HG03103 (cell line): ENCODE data around the gene GALNTL6.

Source experiments
- ATAC-seq: cut with Tn5 transposase; IDR thresholded peaks from one replicate; pipeline ENCODE4 v1.9.1; 2021; ENCODE audit warnings: low read depth; ENCODE audit not compliant: unreplicated experiment

Gene GALNTL6

GRCh38 chr4:171983935-171984805 lies 171.0 kb downstream of the GALNTL6 start:
- no peak for ATAC-seq

DNA sequence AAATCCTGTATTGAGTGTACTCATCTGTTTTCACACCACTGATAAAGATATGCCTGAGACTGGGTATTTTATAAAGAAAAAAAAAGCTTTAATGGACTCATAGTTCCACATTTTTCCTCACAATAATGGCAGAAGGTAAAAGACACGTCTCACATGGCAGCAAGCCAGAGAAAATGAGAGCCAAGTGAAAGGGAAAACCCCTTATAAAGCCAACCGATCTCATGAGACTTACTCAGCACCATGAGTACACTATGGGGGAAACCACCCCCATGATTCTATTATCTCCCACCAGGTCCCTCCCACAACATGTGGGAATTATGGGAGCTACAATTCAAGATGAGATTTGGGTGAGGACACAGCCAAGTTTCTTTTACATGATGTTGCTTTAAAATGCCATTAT lies 171.9 kb downstream of the GALNTL6 start:
- ATAC-seq, result no peak

DNA sequence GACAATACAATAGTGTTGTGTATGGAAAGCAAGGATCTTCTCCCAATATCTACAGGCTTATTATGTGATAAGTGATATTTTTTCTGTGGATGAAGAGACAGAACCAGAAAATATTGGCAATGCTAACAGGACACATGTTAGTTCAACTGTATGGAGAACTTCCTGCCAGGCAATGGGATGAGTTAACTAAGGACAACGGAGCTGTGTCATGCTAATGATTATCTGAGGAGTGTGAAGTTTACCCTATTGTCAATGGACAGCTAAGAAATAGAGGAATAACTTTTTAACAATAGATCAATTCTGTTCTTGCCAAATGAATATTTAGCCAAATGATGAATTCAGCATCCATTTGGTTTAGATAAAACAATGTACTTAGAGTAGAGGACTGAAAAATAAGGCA lies 180.0 kb downstream of the GALNTL6 start:
- ATAC-seq, result no peak

- no peak for ATAC-seq
Observed at GRCh38 chr4:172007889-172008288, 194.7 kb downstream of the GALNTL6 start.

- no peak for ATAC-seq
Observed at GRCh38 chr4:172009446-172010230, 196.4 kb downstream of the GALNTL6 start.

- no peak for ATAC-seq
Observed at GRCh38 chr4:172011196-172011595, 198.0 kb downstream of the GALNTL6 start.

GRCh38 chr4:172018358-172018757 lies 205.2 kb downstream of the GALNTL6 start:
- ATAC-seq, result no peak

DNA sequence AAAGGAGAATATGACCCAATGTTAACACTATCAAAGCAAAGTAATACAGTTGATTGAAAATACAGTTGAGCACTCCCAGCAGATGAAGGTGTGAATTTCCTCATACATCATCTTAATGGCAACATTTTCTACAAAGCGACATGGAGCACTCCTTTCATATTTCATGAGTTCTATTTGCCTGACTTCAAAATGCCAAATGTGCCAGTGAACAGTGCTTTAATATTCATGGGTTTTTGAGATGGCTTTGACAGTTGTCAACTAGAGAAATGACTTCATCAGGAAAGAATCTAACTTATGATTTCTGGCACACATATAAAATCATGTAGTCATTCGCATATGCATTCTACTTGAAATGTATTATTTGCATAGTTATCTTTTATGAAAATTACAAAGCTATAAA lies 222.4 kb downstream of the GALNTL6 start:
- no peak for ATAC-seq

DNA sequence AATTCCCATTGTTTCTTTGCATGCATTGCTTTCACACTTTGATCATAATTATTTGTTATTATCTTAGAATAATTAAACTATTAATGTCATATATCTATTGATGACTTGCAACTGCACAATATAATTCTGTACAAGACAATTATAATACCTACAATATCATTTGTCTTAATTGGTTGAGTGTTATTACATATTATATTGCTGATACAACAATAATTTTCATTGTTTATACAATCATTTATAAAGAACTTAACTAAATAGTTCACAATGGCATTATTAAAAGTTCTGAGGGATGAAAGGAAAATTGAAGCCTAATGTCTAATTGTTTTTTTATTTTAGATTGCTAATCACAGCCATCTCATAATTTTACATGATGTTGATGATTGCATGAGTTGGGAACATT lies 227.6 kb downstream of the GALNTL6 start:
- no peak for ATAC-seq

GRCh38 chr4:172042714-172043114 lies 229.5 kb downstream of the GALNTL6 start:
- ATAC-seq, result no peak

DNA sequence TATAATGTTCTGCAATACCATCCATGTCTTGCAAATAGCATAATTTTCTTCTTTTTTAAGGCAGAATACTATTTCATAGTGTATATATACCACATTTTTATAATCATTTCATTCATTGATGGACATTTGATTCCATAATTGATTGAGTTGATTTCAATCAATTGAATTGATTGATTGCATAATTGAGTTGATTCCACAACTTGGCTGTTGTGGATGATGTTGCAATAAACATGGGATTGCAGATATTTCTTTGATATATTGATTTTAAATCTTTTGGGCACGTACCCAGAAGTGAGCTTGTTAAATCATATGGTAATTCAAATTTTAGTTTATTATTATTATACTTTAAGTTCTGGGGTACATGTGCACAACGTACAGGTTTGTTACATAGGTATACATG lies 232.8 kb downstream of the GALNTL6 start:
- ATAC-seq, result no peak

DNA sequence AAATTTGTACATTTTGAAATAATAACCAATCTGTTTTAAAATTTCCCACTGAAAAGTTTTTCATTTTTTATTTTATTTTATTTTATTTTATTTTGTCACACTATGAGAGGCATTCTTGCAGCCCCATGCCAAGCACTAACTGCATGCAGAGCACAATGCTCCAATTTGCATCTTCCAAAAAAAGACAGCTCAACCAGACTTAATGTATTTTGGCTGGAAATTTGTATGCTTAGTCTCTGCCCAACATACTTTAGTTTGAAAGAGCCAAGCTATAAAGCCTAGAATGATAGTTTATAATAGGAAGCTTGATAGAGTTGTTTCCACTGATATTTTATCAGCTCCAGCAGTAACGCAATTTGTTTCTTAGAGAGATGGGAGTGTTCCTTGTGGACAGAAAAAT lies 235.5 kb downstream of the GALNTL6 start:
- no peak for ATAC-seq

GRCh38 chr4:172050911-172051310 lies 237.7 kb downstream of the GALNTL6 start:
- ATAC-seq, result no peak

GRCh38 chr4:172055046-172055445 lies 241.8 kb downstream of the GALNTL6 start:
- ATAC-seq, result peak; percentile 75

DNA sequence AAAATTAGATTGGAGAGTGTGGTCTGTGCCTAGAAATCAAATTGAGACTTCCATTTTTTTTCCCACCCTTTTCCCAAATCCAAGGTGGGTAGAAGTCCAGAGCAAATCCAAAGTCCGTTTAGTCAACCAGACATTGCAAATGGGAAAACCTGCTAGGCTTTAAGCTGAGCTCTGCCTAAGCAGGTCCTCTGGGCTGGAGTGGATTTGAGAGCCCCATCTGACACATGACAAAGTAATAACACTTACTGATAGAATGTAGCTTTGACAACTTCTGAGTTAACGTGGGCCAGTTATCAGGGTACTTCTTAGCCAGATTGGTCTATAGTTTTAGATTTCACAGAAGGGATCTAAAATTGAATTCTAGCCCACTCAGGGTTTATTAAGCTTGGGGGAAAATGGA lies 242.3 kb downstream of the GALNTL6 start:
- ATAC-seq, result peak; percentile 14

GRCh38 chr4:172061204-172061603 lies 248.0 kb downstream of the GALNTL6 start:
- no peak for ATAC-seq

DNA sequence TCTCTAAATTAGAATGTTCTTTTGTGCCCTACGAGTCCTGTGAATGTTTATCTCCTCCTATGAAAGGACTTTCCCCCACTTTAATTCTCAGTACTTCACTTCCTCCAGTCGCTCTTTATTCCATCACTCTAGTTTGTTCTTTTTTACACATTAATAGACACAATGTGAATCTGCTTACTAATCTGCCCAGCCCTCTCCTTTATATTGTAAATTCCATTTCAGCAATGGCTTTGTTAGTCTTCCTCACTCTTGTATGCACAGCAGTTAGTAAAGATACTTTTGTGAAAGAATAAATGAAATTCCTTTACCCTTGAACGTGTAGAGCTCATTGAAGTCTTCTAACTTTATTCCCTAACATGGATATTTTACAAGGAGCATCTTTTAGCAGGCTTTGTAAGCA lies 255.3 kb downstream of the GALNTL6 start:
- no peak for ATAC-seq

DNA sequence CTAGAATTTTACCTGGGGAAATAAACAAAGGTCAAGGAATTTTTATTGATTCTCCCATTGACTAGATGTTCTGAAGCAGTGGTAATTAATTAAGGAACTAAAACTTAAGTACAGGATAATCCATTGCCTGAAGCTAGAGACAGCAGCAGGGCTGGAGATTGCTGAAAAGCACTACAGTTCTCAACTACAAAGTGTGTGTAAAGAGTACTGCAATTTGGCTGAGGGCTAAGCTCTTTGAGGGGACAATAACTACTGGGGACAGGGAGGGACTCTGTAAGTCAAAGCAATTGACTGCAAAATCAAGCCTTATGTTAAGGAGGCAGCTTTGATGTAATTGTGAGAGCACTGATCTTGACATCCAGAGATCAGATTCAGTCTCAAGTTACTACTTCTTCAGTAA lies 260.4 kb downstream of the GALNTL6 start:
- ATAC-seq, result no peak

DNA sequence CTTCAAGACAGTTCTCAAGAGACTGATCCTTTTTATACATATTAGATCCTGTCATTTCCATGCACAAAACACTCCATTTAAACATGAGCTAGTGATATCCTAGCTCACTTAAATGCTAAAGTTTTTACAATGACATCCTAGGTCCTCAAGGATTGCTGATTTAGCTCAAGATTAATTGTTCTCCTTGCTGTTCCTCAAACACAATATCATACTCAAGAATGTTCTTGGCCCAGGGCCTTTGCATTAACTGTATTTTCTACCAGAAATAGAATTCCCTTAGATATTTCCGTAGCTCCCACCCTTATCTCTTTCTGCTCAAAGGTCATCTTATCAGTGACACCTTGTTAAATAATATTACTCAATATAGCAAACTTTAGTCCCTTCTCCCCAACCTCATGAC lies 270.1 kb downstream of the GALNTL6 start:
- no peak for ATAC-seq

- no peak for ATAC-seq
Observed at GRCh38 chr4:172088556-172088955, 275.4 kb downstream of the GALNTL6 start.

DNA sequence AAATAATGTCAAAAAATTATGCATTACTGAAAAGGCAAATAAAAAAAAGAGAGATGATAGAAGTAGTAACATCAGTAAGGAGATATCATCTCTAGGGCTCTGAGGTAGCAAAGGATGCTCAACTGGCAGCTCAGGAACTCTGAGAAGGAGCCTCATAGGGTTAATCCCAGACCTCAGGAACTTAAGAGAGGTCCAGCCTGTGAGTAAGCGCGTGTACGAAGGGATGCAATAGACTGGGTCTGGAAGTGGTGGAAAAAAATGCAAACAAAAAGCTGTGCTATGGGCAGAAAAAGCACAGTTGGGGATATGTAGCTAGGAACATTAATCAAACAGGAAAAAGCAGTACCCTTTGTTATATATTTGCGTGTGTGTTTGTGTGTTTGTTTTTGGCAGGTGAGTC lies 282.0 kb downstream of the GALNTL6 start:
- no peak for ATAC-seq

GRCh38 chr4:172096786-172097185 lies 283.6 kb downstream of the GALNTL6 start:
- ATAC-seq, result no peak
